Skeletal muscle tissue (tissue), 4 donors: ENCODE data around the gene ROBO4. TPM values are rescaled to one million over a fixed set of nuclear protein-coding genes. Genes with fewer than 3 reads are reported as not detected.

Experiments
- H3K27ac ChIP-seq: one replicate; pipeline ENCODE4 v1.7.0; 2013; ENCODE audit warnings: mild to moderate bottlenecking, low read depth, low read length, inconsistent platforms
- H3K27me3 ChIP-seq, 3 donors: one replicate each; pipeline ENCODE4 v1.7.0; 2013; ENCODE audit warnings: low read length in 3 of 3; ENCODE audit not compliant: control insufficient read depth in 3 of 3, insufficient read depth in 3 of 3
- H3K36me3 ChIP-seq, 3 donors: one replicate each; pipeline ENCODE4 v1.7.0; 2013; ENCODE audit warnings: low read length in 3 of 3; ENCODE audit not compliant: control insufficient read depth in 3 of 3, insufficient read depth in 3 of 3
- H3K4me1 ChIP-seq, 3 donors: one replicate each; pipeline ENCODE4 v1.7.0; 2013; ENCODE audit warnings: low read length in 3 of 3, mild to moderate bottlenecking in 3 of 3; ENCODE audit not compliant: control insufficient read depth in 3 of 3, insufficient read depth in 3 of 3
- H3K4me3 ChIP-seq, 3 donors: one replicate each; pipeline ENCODE4 v1.7.0; 2013; ENCODE audit warnings: low read length in 3 of 3
- H3K9ac ChIP-seq, 3 donors: one replicate each; pipeline ENCODE4 v1.7.0; 2013; ENCODE audit warnings: low read length in 3 of 3, mild to moderate bottlenecking in 3 of 3, moderate library complexity in 2 of 3, low read depth in 1 of 3
- H3K9me3 ChIP-seq, 3 donors: one replicate each; pipeline ENCODE4 v1.7.0; 2013; ENCODE audit warnings: low read length in 3 of 3; ENCODE audit not compliant: control insufficient read depth in 3 of 3
- total RNA-seq: library from RNA; depleted of rRNA; stranded (reverse); fragments of >200 nt; gene quantifications from one replicate; pipeline ENCODE4 v1.2.3, GENCODE V29; 2014
- donor health status: Osteomylitis.

Gene ROBO4
- total RNA-seq, 1 donor from 2014 or later, result 14.1 TPM

DNA sequence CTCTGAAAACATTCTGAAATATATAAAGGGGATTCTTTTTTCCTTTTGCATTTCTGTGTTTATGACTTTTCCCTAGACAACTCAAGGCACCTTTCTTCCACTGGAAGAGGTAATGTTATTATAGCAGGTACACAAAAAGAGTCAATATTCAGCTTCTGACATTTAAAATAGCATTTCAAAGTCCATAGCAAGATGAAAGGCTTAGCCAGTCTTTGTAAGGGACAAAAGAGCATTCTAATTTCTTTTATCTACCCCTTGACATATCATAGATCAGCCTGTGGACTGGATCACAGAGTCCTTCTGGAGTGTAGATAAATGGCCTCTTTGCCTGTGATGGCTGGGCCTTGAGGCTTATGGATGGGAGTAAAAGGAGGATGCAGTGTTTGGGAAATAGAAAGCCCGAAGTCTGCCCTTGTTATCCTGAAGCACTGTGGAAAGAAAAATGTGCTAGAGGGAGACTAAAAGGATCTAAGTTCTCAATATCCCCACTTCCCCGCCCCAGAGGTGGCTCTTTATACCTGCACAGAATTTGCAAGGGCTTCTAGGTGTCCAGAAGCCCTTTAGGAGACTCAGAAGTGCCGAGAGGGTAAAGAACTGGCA, 39.8 kb upstream of the ROBO4 start:
- no peak overlapping the region for H3K27ac ChIP-seq
- no peaks in the 10 kb centered on the region for H3K36me3 ChIP-seq
- peaks cover 0 to 6% (median 0%) of the 10 kb centered on the region in 3 donors for H3K27me3 ChIP-seq
- no peaks in the 10 kb centered on the region for H3K4me1 ChIP-seq
- H3K9ac ChIP-seq, result no peak overlapping the region
- H3K4me3 ChIP-seq, result no peak overlapping the region
- no peaks in the 10 kb centered on the region for H3K9me3 ChIP-seq

DNA sequence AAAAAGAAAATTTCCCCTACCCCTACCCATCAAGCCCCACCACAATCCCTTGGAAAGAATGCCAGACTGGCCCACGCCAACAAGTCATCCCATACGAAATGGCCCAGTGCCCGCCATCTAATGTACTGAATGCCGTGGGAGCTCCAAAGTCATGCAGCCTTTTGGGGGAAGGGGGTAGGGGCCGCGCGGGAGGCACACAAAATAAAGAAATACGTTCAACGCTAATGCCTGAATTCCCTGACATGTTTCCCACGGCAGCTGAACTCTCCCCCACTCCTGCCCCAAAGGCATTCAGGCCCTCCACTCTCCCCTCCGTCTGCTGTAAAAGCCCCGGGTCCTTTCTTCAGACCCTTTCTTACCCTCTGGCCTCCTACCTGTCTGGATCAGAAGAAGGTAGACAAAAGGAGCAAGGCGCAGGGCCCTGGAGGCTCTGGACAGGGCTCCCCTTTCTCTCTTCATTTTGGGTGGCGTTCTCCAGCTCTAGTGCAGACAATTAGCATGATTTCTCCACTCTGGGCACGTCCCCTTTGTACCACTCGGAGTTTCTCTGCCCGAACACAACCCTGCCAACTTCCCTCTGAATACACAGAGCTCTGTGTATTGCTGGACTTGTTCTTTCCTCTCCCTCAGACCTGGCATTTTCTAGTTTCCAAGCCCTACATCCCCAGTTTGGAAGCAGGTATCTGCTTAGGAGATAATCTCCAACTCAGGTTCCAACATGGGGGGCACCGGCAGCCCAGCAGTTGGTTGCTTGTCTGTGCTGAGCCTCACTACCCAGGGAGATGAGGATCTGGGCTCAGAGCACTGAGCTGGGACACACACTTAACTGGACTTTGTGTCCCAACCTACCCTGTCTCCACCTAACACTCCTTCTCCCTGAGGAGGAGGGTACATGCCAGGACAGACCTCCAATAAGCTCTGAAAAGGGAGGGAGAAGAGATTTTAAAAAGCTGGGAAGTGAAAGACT, 38.2 kb upstream of the ROBO4 start, which contains the start of gene HEPACAM:
Gene HEPACAM, minus strand, starts transcription at position 500 of the 967 bp plus-strand sequence. Its CDS starts 41 bp downstream, at position 459.
- Histone ChIP-seq H3K4me3 (no peak within 1 kb of the TSS), H3K9me3 (no peaks in the 10 kb centered on the region), H3K36me3 (no peaks in the 10 kb centered on the region), H3K9ac (no peak within 1 kb of the TSS), H3K27me3 (peaks cover 0 to 2% (median 0%) of the 10 kb centered on the region in 3 donors), H3K27ac (no peak within 1 kb of the TSS), H3K4me1 (no peaks in the 10 kb centered on the region)

DNA sequence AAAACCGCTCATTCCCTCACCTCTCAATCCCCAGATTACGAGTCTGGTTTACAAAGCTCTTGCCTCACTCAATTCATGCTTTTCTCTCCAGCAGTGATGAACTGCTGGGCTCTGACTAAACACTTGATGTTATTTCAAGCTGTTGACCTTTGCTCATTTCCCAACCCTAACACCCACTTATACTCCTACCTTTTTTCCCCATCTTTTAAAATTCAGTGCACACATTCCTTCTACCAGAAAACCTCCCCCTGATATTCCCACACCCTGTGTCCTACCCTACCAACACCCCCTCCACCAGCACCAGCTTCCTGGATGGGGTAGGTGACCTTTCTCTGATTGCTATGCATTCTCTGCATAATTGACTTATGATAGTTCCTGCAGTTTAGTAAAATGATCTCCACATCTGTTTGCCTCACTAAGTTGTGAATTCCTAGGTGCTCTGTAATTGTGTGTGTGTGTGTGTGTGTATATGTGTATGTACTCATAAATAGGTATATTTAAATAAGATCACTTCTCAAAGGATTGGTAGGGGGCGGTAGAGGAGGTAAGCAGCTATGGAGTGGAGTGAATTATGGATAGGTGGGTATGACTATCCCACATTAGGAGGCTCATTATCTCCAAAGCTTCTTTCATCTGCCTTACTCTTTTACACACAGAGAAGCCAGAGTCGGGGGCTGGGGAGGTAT, 37.3 kb upstream of the ROBO4 start:
- Histone ChIP-seq H3K27ac (no peak overlapping the region), H3K4me3 (no peak overlapping the region), H3K9me3 (no peaks in the 10 kb centered on the region), H3K36me3 (no peaks in the 10 kb centered on the region), H3K9ac (no peak overlapping the region), H3K4me1 (no peaks in the 10 kb centered on the region), H3K27me3 (peaks cover 0 to 2% (median 0%) of the 10 kb centered on the region in 3 donors)

DNA sequence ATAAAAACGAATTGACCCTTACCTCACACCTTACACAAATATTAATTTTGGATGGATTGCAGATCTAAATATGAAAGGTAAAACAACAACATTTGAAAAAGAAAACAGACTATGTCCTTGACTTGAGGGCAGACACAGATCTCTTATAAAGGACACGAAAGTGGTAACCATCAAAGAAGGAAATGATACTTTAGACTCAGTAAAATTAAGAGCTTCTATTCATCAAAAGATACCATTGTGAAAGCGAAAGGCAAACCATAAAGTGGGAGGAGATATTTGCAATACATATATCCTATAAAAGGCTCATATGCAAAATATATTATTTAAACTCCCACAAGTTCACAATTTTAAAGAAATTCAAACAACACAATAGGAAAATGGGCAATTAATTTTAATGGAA, 33.1 kb upstream of the ROBO4 start:
- H3K27me3 ChIP-seq, result no peaks in the 10 kb centered on the region
- no peaks in the 10 kb centered on the region for H3K36me3 ChIP-seq
- H3K27ac ChIP-seq, result no peak overlapping the region
- no peaks in the 10 kb centered on the region for H3K4me1 ChIP-seq
- H3K9me3 ChIP-seq, result no peaks in the 10 kb centered on the region
- no peak overlapping the region for H3K4me3 ChIP-seq
- no peak overlapping the region for H3K9ac ChIP-seq

DNA sequence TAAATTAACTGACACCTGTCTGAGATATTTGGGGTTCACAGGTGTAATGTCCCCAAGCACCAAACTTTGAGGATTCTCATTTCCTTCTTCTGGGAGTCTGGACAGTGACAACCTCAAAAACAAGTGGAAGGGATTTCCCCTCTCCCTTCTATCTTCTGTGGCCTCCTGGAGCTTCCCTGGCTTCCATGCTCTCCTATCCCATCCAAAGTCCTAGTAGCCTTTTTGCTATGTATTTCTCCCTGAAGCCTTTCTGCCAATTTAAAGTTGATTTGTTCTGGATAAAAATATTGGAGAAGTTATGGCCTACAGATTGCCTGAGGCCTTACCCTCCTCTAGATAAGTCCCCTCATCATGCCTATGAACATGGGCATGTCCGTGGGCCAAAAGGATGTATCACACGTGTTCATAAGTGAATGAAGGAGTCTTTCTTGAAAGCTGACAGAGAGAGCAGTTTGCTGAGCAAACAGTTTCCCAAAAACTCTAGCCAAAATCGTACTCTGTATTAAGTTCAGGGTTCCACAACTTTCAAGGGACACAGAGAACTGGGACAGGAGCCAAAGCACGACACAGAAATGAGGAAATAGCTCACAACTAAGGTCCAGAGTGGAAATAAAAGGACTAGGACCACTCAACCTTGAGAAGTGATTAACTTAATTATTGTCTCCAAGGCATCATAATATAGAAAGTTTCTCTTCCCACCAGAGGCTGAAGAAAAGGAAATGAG, 31.4 kb upstream of the ROBO4 start:
- Histone ChIP-seq H3K36me3 (no peaks in the 10 kb centered on the region), H3K9ac (no peak overlapping the region), H3K27ac (no peak overlapping the region), H3K27me3 (no peaks in the 10 kb centered on the region), H3K4me1 (no peaks in the 10 kb centered on the region), H3K4me3 (no peak overlapping the region), H3K9me3 (no peaks in the 10 kb centered on the region)

DNA sequence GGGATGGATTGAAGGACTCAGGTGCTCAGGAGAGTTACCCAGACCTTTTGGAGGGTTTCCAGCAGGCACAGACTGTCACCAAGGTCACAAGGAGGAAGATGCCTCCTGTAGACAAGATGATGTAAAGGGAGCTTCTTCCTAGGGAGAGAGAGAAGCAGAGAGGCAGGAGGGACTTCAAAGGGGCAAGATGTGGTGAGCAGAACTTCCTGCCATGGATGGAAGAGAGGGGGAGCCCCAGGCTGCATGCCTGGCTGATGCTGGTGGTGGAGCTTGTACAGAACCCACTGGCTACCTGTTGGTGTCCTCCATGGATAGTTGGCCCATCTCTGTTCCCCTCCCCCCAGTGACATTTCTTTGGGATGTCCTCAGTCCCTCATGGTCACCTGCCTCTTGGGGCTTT, 25.6 kb upstream of the ROBO4 start:
- H3K9me3 ChIP-seq, result no peaks in the 10 kb centered on the region
- no peak overlapping the region for H3K4me3 ChIP-seq
- no peak overlapping the region for H3K27ac ChIP-seq
- H3K9ac ChIP-seq, result no peak overlapping the region
- no peaks in the 10 kb centered on the region for H3K36me3 ChIP-seq
- H3K4me1 ChIP-seq, result peaks cover 2 to 7% (median 3%) of the 10 kb centered on the region in 3 donors
- peaks cover 2 to 27% (median 16%) of the 10 kb centered on the region in 3 donors for H3K27me3 ChIP-seq

DNA sequence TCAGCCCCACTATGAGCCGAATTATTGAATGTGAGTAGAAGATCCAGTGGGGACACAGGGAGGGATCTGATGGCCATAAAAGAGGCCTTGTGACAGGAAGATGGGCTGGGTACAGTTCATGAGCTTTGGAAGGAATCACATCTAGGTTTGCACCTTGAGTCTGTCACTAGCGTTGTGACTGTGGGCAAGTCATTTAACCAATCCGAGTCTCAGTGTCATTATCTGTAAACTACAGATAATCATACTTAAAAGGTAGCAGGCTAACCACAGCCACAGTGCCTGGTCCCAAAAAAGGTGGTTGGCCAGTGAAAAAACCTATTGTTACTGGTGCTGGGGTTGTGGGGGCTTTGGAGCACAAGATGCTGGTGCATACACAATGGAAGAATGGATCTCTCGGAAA, 25.2 kb upstream of the ROBO4 start:
- Histone ChIP-seq H3K27ac (no peak overlapping the region), H3K36me3 (no peaks in the 10 kb centered on the region)

DNA sequence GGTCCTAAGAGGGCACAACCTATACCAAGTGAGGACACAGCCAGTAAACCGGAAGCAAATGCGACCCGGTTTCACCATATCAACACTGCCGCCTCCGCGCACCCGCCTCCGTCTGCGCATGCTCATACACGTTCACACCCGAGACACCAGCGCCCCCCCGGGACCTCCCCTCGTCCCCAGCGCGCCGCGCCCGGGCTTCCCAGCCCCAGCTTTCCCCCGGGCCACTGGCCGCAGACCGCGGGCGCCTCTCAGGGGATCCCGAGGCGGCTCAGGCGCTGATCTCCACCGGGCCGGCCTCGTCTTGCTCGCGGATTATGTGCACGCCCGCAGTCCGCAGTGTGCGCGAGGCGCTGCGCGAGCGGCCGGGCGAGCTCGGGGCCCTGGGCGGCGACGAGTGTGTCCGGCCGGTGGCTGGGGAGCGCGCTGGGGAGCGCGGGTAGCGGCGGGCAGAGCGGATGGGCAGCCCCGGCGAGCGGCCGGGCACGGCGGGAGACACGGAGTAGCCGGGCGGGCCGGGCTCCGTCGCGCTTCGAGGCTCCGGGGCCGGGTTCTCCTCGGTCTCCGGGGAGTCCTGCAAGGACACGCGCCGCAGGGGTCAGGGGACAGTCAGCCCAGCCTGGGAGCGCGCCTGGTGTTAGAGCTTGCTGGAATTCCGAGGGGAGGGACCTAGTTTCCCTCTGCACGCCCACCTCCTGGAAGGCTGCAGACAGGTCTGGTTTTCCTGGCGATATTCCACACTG, 23.4 kb upstream of the ROBO4 start:
- Histone ChIP-seq H3K4me1 (peaks cover 2 to 7% (median 3%) of the 10 kb centered on the region in 3 donors), H3K9me3 (no peaks in the 10 kb centered on the region), H3K36me3 (no peaks in the 10 kb centered on the region), H3K4me3 (peak overlapping the region; percentile 20 to 67 (median 65)), H3K27me3 (peaks cover 2 to 27% (median 16%) of the 10 kb centered on the region in 3 donors), H3K9ac (peak overlapping the region in 2 of 3 donors; percentile 20 to 62), H3K27ac (peak overlapping the region; percentile 5)

More for the DNA sequence above, 25.2 kb upstream of the ROBO4 start:
- Histone ChIP-seq H3K27me3 (peaks cover 2 to 27% (median 16%) of the 10 kb centered on the region in 3 donors), H3K9ac (no peak overlapping the region), H3K4me1 (peaks cover 2 to 7% (median 3%) of the 10 kb centered on the region in 3 donors), H3K4me3 (no peak overlapping the region), H3K9me3 (no peaks in the 10 kb centered on the region)

DNA sequence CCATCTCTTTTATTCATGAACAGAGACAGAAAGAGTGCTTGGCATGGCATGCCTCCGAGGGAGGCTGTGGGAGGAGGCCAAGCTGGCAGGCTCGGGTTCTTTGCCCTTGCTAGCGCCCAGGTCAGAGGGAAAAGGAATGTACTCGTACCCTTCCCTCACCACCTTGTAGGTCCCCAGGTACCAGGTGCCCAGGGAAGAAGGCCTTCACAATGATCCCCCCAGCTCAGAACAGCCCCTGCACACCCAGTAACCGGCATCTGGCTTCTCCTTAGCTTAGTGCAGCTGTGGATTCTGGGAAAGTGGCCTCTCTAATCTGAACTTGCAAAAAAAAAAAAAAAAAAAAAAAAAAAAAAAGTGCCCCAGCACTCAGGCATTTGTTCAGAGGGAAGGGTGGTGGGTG, 22.7 kb upstream of the ROBO4 start:
- Histone ChIP-seq H3K4me1 (peaks cover 2 to 7% (median 3%) of the 10 kb centered on the region in 3 donors), H3K9ac (no peak overlapping the region), H3K9me3 (no peaks in the 10 kb centered on the region), H3K4me3 (peak overlapping the region in 1 of 3 donors; percentile 20), H3K36me3 (no peaks in the 10 kb centered on the region), H3K27ac (no peak overlapping the region), H3K27me3 (peaks cover 2 to 27% (median 16%) of the 10 kb centered on the region in 3 donors)
